ENCODE data around the gene UACA. TPM values are rescaled to one million over a fixed set of nuclear protein-coding genes. Genes with fewer than 3 reads are reported as not detected.

Gene UACA
- total and polyA plus RNA-seq, 2 of the 8 experiments (the other 6 are each of a cell fraction or from before 2014, with no cell fraction given): 28.6 to 38.9 TPM

- no peak for TF ChIP-seq CHD7 (IDR thresholded peaks at IDR 0.05; ENCODE audit: insufficient replicate concordance, low read length)
- TF ChIP-seq FOSL1 (IDR thresholded peaks at IDR 0.05; ENCODE audit: insufficient read depth, low read depth, low read length): no peak
- TF ChIP-seq JUND (IDR thresholded peaks at IDR 0.05; ENCODE audit: low read length): no peak
- no peak for TF ChIP-seq BACH1 (IDR thresholded peaks at IDR 0.05; ENCODE audit: low read length)
- TF ChIP-seq SIX5 (IDR thresholded peaks at IDR 0.05; ENCODE audit: low read depth, low read length): no peak
- TF ChIP-seq RXRA (IDR thresholded peaks at IDR 0.05; ENCODE audit: insufficient read depth, low read depth, low read length): no peak
- TF ChIP-seq CBX5 (IDR thresholded peaks at IDR 0.05; ENCODE audit: low read depth, low read length): no peak
- TF ChIP-seq JUN (IDR thresholded peaks at IDR 0.05; ENCODE audit: low read depth, low read length): no peak
- no peak for TF ChIP-seq ASH2L (IDR thresholded peaks at IDR 0.05; ENCODE audit: low read length)
- TF ChIP-seq KDM5A (IDR thresholded peaks at IDR 0.05; ENCODE audit: low read length): no peak
- no peak for TF ChIP-seq SP2 (IDR thresholded peaks at IDR 0.05; ENCODE audit: low read length)
- TF ChIP-seq, protein P1, sequence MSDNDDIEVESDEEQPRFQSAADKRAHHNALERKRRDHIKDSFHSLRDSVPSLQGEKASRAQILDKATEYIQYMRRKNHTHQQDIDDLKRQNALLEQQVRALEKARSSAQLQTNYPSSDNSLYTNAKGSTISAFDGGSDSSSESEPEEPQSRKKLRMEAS (IDR thresholded peaks at IDR 0.05): no peak
Measured at GRCh38 chr15:70786996-70787395, 23.6 kb upstream of the UACA start (continued).
